OCI-LY1 (cell line): Measurements from ENCODE around the gene BCAR1.

Experiments used
- H2AFZ ChIP-seq: fragments of 200-600 bp; sonication (generic), shearing (Covaris generic); 2 replicates; pipeline ENCODE4 v1.6.0; 2014; ENCODE audit warnings: antibody characterized with exemption, mild to moderate bottlenecking, low read length
- H3F3A ChIP-seq: fragments of 200-600 bp; sonication (generic), shearing (Covaris generic); 2 replicates; pipeline ENCODE4 v1.6.0; 2014; ENCODE audit warnings: mild to moderate bottlenecking, antibody characterized with exemption, low read length, moderate library complexity; ENCODE audit not compliant: insufficient read depth
- H3K27ac ChIP-seq: fragments of 200-600 bp; sonication (generic); 2 replicates; pipeline ENCODE4 v1.5.1; 2014; ENCODE audit warnings: low read length, mixed run types, mild to moderate bottlenecking, low read depth; ENCODE audit not compliant: poor library complexity, severe bottlenecking
- H3K27me3 ChIP-seq: fragments of 200-600 bp; sonication (generic); 2 replicates; pipeline ENCODE4 v1.6.0; 2014; ENCODE audit warnings: antibody characterized with exemption, mild to moderate bottlenecking, low read length, moderate library complexity; ENCODE audit not compliant: insufficient read depth
- H3K36me3 ChIP-seq: fragments of 200-600 bp; sonication (generic); 2 replicates; pipeline ENCODE4 v1.6.1; 2014; ENCODE audit warnings: mild to moderate bottlenecking, antibody characterized with exemption, low read length, moderate library complexity, mixed read lengths; ENCODE audit not compliant: insufficient read depth
- H3K4me1 ChIP-seq: fragments of 200-600 bp; sonication (generic); 2 replicates; pipeline ENCODE4 v1.5.1; 2014; ENCODE audit warnings: mild to moderate bottlenecking, low read length, moderate library complexity; ENCODE audit not compliant: insufficient read depth, severe bottlenecking
- H3K4me2 ChIP-seq: fragments of 200-600 bp; sonication (generic), shearing (Covaris generic); 2 replicates; pipeline ENCODE4 v1.6.1; 2014; ENCODE audit warnings: low read length
- H3K4me3 ChIP-seq: fragments of 200-600 bp; sonication (generic); 2 replicates; pipeline ENCODE4 v1.5.1; 2014; ENCODE audit warnings: low read length, low read depth, mild to moderate bottlenecking, mixed read lengths; ENCODE audit not compliant: poor library complexity, severe bottlenecking
- H3K79me2 ChIP-seq: fragments of 200-600 bp; shearing (Covaris generic); 2 replicates; pipeline ENCODE4 v1.6.1; 2016; ENCODE audit warnings: mixed run types, low read length, mixed read lengths; ENCODE audit not compliant: insufficient read depth
- H3K9ac ChIP-seq: fragments of 200-600 bp; sonication (generic), shearing (Covaris generic); 2 replicates; pipeline ENCODE4 v1.6.1; 2014; ENCODE audit warnings: mild to moderate bottlenecking, low read length, mixed read lengths
- H3K9me2 ChIP-seq: fragments of 200-600 bp; sonication (generic), shearing (Covaris generic); 2 replicates; pipeline ENCODE4 v1.6.1; 2014; ENCODE audit warnings: low read depth, mild to moderate bottlenecking, low read length, mixed read lengths
- H3K9me3 ChIP-seq: fragments of 200-600 bp; shearing (Covaris generic); 2 replicates; pipeline ENCODE4 v1.6.1; 2014; ENCODE audit warnings: low read length, mixed read lengths
- H4K20me1 ChIP-seq: fragments of 200-600 bp; sonication (generic), shearing (Covaris generic); 2 replicates; pipeline ENCODE4 v1.6.0; 2016; ENCODE audit warnings: mild to moderate bottlenecking, low read length; ENCODE audit not compliant: insufficient read depth
- EZH2 ChIP-seq: fragments of 200-600 bp; sonication (generic), shearing (Covaris generic); IDR thresholded peaks from 2 replicates; pipeline ENCODE4 v1.8.0; 2017; ENCODE audit warnings: borderline replicate concordance, mixed run types, mild to moderate bottlenecking, antibody characterized with exemption, low read length, moderate library complexity, mixed read lengths
- TF ChIP-seq, protein P1 (sequence below): fragments of 200-600 bp; sonication (generic), shearing (Covaris generic); IDR thresholded peaks from 2 replicates; pipeline ENCODE4 v1.5.1; 2017; ENCODE audit warnings: mild to moderate bottlenecking, antibody characterized with exemption, low read length, moderate library complexity, mixed read lengths

Gene BCAR1

DNA sequence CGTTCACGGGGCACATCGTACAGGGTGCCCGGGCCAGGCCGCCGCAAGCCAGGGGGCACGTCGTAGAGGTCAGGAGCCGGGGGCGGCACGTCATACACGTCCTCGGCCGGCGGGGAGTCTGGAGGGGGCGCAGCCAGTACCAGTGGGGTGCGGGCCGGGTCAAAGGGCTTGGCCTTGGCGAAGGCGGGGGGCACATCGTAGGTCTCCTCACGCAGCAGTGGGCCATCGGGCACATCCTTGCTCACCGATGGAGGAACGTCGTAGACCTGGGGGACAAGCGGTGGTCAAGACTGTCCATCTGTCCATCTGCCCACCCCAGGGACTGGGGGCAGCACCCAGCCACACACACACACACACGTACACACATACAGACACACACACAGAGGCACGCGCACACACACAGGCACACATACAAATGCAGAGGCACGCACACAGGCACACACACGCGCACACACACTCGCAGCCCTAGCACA is 15.7 kb downstream of the BCAR1 start:
- no peak for TF ChIP-seq EZH2
- TF ChIP-seq, protein P1, sequence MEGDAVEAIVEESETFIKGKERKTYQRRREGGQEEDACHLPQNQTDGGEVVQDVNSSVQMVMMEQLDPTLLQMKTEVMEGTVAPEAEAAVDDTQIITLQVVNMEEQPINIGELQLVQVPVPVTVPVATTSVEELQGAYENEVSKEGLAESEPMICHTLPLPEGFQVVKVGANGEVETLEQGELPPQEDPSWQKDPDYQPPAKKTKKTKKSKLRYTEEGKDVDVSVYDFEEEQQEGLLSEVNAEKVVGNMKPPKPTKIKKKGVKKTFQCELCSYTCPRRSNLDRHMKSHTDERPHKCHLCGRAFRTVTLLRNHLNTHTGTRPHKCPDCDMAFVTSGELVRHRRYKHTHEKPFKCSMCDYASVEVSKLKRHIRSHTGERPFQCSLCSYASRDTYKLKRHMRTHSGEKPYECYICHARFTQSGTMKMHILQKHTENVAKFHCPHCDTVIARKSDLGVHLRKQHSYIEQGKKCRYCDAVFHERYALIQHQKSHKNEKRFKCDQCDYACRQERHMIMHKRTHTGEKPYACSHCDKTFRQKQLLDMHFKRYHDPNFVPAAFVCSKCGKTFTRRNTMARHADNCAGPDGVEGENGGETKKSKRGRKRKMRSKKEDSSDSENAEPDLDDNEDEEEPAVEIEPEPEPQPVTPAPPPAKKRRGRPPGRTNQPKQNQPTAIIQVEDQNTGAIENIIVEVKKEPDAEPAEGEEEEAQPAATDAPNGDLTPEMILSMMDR = no peak
- no peaks in the 10 kb centered on the region for H3K9me2 ChIP-seq
- H3F3A ChIP-seq = no peaks in the 10 kb centered on the region
- no peaks in the 10 kb centered on the region for H3K36me3 ChIP-seq
- H2AFZ ChIP-seq = no peak overlapping the region
- no peaks in the 10 kb centered on the region for H4K20me1 ChIP-seq
- no peak overlapping the region for H3K4me2 ChIP-seq
- H3K79me2 ChIP-seq = no peaks in the 10 kb centered on the region
- H3K27me3 ChIP-seq = 0 out of 2 replicates have a peak, but pooled peaks cover 7% of the 10 kb centered on the region
- no peak overlapping the region for H3K9ac ChIP-seq
- no peak overlapping the region for H3K27ac ChIP-seq
- no peaks in the 10 kb centered on the region for H3K4me1 ChIP-seq
- no peaks in the 10 kb centered on the region for H3K9me3 ChIP-seq
- H3K4me3 ChIP-seq = no peak overlapping the region

DNA sequence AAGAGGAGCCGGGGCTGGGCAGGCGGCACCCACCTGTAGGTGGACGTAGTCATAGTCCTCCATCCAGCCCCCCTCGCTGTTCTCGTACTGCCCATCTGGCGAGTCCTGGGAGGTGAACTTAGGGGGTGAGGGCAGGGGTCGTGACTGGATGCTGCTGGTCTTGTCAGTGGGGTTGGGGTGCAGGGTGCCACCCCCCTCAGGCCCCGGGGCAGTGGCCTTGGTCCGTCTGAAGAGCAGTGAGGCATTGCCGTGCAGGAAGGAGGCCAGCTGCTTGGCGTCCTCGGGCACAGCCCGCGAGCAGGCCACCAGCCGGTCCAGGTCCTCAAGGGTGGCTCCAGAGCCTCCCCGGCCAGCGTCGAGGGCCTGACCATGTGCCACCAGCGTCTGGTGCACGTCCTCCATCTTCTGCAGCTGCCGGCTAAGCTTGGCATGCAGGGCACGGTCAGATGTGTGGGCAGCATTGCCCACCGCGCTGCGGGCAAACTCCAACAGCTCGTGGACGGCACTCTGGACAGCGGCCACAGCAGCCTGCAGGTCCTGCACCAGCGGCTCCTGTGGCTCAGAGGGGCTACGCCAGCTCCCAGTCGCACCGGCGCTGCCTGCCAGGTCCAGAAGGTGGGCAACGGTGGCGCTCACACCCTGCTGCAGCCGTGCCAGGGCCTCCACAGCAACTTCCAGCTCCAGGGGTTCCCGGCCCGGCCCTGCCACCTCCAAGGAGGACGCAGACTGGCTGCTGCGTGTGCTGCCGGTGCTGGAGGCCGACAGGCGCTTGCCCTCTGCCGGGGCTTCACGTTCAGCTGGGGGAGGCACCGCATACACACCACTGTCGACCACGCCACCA is 16.3 kb downstream of the BCAR1 start:
- no peak overlapping the region for H3K9ac ChIP-seq
- no peaks in the 10 kb centered on the region for H3K9me3 ChIP-seq
- no peak overlapping the region for H3K27ac ChIP-seq
- H4K20me1 ChIP-seq = no peaks in the 10 kb centered on the region
- H2AFZ ChIP-seq = no peak overlapping the region
- H3K4me2 ChIP-seq = no peak overlapping the region
- no peaks in the 10 kb centered on the region for H3K9me2 ChIP-seq
- no peaks in the 10 kb centered on the region for H3F3A ChIP-seq
- no peaks in the 10 kb centered on the region for H3K4me1 ChIP-seq
- TF ChIP-seq, protein P1 = no peak
- no peak for TF ChIP-seq EZH2
- no peak overlapping the region for H3K4me3 ChIP-seq
- H3K36me3 ChIP-seq = no peaks in the 10 kb centered on the region
- H3K27me3 ChIP-seq = 0 out of 2 replicates have a peak, but pooled peaks cover 7% of the 10 kb centered on the region
- no peaks in the 10 kb centered on the region for H3K79me2 ChIP-seq

DNA sequence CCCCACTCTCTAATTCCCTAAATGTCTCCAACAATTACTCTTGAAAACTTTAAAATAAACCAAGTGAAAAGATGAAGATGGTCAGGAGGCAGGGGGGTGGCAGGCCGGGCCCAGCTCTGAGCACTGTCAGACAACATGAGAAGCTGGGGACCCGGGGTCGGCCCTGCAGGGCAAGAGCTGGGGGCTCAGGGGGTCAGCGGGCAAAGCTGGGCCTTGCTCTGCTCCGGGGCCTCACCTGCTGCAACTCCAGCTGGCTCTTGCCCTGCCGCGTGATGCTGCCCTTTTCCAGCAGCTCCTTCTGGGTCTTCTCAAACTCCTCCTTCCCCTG is 17.8 kb downstream of the BCAR1 start:
- Histone ChIP-seq H3K27me3 (no peaks in the 10 kb centered on the region), H3K4me2 (no peak overlapping the region), H3K9ac (no peak overlapping the region), H3K36me3 (no peaks in the 10 kb centered on the region), H3K4me3 (no peak overlapping the region), H3K9me2 (no peaks in the 10 kb centered on the region), H3F3A (no peaks in the 10 kb centered on the region), H4K20me1 (no peaks in the 10 kb centered on the region), H3K9me3 (no peaks in the 10 kb centered on the region), H2AFZ (no peak overlapping the region), H3K79me2 (no peaks in the 10 kb centered on the region), H3K4me1 (no peaks in the 10 kb centered on the region), H3K27ac (no peak overlapping the region)
- no peak for TF ChIP-seq EZH2
- TF ChIP-seq, protein P1 = no peak
